Ureter (tissue), 1 donor: ENCODE measurements around the gene R3HDM4. TPM values are rescaled to one million over a fixed set of nuclear protein-coding genes. Genes with fewer than 3 reads are reported as not detected.
"Not testable (repeated sequence)": the region's sequence is repeated elsewhere in the genome, so short reads cannot be mapped to it uniquely, and the experiment has no call there.

Source experiments
- DNase-seq: peaks from one replicate; pipeline ENCODE4 v3.0.0-alpha.2; 2020; ENCODE audit warnings: low spot score
- total RNA-seq: library from RNA; stranded (reverse); gene quantifications from one replicate; pipeline ENCODE4 v1.2.4, GENCODE V29; 2023
- donor health status: DM: yes; HTN: yes; CAD: no.

The R3HDM4 gene
- total RNA-seq, 1 donor from 2014 or later = 69.5 TPM

DNA sequence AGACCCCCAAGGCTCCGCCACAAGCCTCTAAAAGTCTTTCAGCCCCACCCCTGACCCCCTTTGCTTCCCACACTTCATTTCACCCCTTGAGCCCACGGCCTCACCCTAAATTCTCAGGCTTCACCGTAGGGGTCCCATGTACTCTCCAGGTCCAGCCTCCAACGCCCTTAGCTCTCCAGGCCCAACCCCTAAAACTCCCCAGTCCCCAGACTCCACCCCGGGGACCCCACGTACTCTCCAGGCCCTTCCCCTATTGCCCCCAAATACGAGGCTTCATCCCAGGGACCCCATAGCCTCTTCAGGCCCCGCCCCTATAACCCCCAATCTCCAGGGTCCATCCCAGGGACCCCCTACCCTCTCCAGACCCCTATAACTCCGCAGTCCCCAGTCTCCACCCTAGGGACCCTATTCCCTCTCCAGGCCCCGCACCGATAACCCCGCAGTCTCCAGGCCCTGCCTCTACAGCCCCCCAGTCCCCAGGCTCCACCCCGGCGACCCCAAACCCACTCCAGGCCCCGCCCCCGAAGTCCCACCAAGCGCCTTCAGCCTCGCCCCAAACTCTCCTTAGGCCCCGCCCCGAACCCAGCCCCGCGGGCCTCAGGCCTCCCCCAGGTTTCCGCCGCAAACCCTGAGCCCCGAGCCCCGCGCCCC lies 20.7 kb downstream of the R3HDM4 start:
- DNase-seq = no peak

DNA sequence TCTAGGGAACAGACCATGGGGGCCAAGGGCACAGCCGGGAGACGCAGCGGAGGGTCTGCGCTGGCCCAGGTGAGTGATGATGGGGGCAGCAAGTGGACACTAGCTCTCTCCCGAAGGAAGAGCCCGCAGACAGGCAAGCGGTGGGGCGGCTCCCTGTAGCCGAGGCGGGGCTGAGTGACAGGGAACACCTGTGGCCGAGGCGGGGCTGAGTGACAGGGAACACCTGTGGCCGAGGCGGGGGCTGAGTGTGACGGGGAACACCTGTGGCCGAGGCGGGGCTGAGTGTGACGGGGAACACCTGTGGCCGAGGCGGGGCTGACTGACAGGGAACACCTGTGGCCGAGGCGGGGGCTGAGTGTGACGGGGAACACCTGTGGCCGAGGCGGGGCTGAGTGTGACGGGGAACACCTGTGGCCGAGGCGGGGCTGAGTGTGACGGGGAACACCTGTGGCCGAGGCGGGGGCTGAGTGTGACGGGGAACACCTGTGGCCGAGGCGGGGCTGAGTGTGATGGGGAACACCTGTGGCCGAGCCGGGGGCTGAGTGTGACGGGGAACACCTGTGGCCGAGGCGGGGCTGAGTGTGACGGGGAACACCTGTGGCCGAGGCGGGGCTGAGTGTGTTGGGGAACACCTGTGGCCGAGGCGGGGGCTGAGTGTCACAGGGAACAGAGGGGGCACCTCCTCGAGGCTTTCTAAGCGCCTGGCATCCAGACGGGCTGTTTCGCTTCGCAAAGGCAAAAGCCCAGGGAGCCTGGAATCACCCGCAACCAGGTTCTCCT lies 21.4 kb downstream of the R3HDM4 start:
- not testable (repeated sequence) for DNase-seq

DNA sequence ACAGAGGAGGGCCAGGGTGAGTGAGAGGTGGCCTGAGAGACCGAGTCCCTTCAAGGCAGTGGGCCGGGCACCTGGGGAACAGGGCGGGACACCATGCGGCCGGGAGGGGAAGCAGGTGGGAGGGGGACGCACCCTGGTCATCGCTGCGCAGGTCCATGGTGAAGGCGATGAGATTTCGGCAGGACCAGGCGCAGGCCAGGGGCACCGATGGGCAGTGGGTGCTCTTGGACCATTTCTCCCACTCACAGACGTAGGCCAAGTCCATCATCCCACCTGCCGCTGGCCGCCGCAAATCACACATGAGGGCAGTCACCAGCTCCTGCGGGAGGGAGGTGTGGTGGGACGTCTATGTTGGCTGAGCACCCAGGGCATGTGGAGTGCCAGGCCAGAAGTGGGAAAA lies 22.2 kb downstream of the R3HDM4 start:
- no peak for DNase-seq

DNA sequence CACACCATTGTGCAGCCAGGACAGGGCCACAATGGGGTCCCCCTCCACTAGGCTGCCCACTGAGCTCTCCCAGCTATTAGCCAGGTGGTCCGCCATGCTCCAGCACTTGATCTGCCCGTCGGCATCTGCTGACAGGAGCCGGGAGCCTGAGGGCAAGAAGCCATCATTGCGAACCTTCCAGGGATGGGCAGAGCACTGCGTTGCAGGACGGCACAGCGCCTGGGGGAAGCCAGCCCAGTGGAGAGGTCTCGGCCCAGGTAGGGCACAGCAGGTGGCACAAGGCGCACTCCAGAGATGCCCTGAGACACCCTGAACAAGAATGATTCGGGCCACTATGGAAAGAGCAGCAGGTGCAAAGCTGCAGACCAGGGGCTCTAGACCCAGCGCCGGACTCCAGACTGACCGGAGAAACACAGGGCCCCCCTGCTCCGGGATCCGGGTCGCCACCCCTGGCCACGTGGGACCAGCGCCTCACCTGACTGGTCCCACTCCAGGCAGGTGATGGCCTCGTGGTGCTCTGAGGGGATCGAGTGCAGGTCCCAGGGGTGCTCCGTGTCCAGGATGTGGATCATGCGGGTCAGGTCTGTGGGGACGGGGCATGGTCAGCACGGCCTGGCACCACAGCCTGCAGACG lies 23.2 kb downstream of the R3HDM4 start:
- no peak for DNase-seq

DNA sequence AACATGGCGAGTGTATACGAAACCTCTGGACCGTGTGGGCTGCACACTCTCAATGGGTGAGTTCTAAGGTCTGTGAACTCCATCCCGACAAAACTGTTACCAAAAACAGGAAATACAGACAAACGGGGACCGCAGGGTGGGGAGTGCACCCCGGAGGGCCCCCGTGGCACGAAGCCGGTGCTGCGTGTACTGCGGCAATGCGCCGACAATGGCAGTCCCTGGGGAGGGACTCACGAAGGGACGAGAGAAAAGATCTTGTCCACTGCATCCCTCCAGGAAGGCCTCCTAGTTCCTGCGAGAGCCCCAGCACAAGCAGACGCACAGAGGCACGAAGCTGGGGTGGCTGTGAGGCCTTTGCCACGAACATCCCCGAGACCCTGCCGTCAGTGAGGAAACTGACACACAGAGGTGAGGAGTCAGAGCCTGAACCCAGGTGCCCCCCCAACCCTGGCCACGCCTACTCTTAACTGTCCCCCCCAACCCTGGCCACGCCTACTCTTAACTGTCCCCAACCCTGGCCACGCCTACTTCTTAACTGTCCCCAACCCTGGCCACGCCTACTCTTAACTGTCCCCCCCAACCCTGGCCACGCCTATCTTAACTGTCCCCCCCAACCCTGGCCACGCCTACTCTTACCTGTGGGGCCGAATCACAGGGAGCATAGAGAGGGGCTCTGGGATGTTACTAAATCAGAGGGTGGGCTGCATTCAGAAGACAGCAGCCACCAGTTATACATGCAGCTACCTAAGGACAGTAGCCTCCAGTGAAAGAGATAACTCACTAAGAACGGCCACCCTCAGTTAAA lies 24.2 kb downstream of the R3HDM4 start:
- no peak for DNase-seq

DNA sequence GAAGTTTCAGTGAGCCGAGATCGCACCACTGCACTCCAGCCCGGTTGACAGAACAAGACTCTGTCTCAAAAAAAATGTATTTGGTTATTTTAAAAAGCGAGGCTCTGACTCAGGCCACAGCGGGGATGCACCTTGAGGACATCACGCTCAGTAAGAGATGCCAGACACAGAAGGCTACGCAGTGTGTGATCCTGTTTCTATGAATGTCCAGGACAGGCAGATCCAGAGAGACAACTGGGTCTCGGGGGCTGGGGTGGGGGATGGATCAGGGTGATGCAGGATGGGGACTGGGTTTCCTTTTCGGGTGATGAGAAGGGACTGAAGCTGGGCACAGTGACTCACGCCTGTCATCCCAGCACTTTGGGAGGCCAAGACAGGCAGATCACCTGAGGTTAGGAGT lies 25.4 kb downstream of the R3HDM4 start:
- DNase-seq = no peak

DNA sequence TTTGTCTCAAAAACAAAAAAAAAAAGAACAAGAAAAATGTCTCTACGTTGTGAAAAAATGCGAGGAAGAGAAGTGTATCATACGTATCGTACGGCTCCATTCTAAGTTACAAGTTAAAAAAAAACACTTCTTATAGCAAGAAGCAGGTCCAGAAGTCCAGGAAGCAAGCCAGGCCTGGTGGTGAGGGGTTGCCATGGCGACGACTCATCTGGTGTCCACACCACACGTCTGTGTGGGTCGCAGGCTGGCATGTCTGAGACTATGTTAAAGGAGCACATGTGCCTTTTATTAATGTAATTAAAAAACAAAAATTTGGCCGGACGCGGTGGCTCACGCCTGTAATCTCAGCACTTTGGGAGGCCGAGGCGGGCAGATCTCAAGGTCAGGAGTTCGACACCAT lies 25.9 kb downstream of the R3HDM4 start:
- no peak for DNase-seq

DNA sequence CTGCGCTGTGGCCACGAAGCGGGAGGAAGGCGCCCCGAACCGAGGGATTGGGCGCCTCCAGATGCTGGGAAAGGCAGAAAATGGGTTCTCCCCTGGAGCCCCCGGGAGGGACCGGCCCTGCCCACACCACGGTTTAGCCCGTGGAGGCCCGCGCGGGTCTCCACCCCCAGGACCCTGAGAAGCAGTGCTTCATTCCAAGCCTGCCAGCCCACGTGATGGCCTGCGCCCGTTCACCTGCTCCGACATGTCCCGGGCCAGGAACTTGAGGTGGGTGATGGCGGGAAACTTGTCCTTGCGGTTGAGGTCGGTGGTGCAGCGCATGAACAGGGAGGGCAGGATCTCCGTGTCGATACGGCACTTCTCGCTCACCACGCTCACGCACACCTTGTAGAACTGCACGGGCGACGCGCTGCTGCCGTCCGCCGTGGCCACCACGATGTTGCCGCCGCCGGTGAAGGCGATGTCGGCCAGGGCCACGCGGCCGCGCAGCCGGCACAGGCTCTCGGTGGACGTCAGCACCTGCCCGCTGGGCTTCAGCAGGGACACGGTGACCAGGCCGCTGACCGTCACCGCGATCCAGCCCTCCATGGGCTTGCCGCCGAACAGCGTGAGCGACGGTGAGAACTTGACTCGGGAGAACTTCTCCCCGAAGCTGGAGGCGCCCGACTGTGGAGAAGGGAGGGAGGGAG lies 27.3 kb downstream of the R3HDM4 start:
- no peak for DNase-seq

DNA sequence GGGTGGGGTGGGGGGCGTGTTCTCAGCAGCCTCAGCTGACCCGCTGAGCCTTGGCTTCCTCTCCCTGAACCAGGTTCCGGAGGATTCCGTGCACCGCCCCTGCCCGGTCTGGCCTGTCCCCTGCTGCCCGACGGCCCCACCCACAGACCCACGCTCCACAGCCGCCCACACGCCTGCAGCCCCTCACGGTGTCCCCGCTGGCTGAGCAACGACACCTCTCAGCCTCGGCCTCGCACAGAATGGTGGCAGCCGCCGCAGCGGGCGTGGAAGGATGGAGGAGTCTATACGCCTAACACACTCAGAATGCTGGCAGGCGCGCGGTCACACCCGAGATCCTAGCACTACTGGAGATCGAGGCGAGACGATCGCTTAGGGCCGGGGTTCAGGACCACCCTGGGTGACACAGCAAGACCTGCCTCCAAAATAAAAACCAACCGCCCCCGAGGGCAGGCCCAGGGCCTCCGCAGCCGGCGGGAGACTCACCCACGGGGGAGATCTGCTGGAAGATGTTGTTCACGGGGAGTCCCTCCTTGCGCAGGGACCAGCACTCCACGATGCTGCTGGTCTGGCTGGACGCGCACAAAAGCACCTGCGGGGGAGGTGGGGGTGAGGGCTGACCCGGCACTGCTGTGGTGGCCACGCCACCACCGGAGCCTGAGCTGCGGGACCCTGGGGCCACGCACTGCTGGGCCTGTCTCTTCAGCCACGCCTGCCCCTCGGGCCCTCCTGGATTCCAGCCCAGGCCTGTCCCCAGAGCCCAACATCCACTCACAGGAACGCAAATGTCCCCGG lies 28.4 kb downstream of the R3HDM4 start:
- no peak for DNase-seq

DNA sequence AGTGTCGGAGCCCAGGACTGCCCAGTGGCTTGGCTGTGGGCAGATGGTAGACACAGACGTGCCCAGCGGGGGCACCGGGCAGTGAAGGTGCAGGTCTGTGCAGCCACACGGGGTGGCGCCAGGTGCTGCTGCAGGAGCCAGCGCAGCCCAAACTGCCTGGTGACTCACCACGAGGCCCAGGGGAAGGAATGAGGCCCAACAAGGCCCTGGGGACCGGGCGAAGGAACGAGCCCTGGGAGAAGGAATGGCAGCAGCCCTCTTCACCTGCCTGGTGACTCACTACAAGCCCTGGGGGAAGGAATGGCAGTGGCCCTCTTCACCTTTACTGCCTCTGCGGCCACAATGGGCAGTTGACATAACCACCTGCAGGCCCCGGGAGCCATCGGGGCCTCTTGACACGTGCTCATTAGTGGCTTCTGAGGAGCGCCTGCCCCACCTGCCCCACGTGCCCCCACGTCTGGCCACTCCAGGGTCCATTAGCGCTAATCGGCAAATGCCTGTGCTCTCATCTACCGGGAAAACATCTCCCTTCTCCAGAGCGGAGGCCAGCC lies 29.3 kb downstream of the R3HDM4 start:
- DNase-seq = no peak

DNA sequence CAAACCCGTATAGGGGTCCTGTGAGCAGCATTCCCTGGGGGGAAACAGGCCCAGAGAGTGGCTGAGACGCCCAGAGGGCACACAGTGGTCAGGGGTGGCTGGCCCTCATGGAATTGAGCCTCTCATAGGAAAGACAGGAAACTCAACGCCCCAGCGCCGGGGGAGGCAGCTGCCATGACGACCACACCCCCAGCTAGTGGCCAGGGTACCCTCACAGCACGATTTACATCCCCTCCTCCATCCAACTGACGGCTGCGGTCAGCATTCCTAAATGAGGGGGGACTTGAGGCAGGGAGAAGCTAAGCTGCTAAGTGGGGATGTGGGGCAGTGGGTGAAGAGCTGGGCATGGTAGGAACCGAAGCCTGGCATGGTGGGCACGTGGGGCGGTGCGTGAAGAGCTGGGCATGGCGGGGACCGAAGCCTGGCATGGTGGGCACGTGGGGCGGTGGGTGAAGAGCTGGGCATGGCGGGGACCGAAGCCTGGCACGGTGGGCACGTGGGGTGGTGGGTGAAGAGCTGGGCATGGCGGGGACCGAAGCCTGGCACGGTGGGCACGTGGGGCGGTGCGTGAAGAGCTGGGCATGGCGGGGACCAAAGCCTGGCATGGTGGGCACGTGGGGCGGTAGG lies 30.0 kb downstream of the R3HDM4 start:
- no peak for DNase-seq

DNA sequence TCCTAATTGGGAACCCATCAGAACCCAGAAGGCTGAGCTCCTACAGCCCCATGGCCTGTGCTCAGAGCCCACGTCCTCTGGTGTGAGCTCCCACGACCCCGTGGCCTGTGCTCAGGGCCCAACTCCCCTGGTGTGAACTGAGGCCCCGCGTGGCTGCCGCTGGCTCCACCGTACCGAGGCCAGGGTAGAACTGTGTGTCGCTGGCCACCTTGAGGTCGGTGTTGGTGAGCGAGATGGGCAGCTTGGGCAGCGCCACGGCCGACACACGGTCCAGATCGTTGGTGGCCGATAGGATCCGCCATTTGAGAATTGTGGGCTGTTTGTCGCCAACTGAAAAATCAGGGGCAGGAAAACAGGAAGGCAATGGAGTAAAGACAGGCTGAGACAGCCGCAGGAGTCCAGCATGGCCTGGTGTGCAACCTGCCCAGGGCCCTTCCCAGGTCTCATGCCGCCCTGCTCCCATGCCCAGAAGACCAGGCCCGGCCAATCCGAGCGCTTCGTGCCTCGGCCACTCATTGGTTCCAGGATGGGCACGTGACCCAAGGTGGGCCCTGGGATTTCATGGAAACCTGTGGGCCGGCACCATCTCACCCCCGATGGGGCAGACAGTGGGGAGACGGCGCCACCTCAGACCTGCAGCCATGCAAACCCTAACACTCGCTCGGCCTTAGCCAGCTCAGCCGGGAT lies 31.5 kb downstream of the R3HDM4 start:
- DNase-seq = no peak

DNA sequence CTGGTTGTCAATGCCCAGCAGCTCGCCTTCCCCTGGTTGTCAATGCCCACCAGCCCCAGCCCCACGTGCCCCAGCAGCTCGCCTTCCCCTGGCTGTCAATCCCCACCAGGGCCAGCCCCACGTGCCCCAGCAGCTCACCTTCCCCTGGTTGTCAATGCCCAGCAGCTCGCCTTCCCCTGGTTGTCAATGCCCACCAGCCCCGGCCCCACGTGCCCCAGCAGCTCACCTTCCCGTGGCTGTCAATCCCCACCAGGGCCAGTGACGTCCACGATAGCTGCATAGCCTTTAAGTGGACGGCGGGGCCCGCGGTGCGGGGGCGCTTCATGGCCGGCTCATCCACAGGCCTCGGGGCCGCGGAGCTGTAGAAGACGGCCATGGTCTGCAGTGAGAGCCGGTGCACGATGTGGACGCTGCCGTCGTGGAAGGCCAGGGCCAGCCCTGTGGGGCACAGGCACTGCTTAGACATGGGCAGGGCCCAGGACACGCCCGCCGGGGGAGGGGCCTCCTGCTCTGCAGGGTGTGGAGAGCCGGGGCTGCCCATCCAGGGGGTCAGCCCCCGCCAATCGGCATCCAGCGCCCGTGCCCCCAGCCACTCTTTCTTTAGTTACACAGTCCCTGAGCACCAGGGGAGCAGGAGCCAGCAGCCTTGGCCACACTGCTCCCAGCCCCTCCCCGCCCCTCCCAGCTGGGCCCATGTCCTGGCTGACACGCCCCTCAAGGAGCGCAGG lies 33.1 kb downstream of the R3HDM4 start:
- DNase-seq = no peak

DNA sequence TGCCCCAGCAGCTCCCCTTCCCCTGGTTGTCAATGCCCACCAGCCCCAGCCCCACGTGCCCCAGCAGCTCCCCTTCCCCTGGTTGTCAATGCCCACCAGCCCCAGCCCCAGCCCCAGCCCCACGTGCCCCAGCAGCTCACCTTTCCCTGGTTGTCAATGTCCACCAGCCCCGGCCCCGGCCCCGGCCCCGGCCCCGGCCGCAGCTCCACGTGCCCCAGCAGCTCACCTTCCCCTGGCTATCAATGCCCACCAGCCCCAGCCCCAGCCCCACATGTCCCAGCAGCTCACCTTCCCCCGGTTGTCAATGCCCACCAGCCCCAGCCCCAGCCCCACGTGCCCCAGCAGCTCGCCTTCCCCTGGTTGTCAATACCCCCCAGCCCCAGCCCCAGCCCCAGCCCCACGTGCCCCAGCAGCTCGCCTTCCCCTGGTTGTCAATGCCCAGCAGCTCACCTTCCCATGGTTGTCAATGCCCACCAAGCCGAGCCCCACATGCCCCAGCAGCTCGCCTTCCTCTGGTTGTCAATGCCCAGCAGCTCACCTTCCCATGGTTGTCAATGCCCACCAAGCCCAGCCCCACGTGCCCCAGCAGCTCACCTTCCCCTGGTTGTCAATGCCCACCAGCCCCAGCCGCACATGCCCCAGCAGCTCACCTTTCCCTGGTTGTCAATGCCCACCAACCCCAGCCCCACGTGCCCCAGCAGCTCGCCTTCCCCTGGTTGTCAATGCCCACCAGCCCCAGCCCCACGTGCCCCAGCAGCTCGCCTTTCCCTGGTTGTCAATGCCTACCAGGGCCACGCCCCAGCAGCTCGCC lies 34.1 kb downstream of the R3HDM4 start:
- not testable (repeated sequence) for DNase-seq

DNA sequence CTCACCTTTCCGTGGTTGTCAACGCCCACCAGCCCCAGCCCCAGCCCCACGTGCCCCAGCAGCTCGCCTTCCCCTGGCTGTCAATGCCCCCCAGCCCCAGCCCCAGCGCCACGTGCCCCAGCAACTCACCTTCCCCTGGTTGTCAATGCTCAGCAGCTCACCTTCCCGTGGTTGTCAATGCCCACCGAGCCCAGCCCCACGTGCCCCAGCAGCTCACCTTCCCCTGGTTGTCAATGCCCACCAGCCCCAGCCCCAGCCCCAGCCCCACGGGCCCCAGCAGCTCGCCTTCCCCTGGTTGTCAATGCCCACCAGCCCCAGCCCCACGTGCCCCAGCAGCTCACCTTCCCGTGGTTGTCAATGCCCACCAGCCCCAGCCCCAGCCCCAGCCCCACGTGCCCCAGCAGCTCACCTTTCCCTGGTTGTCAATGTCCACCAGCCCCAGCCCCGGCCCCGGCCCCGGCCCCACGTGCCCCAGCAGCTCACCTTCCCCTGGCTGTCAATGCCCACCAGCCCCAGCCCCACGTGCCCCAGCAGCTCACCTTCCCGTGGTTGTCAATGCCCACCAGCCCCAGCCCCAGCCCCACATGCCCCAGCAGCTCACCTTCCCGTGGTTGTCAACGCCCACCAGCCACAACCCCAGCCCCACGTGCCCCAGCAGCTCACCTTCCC lies 34.9 kb downstream of the R3HDM4 start:
- not testable (repeated sequence) for DNase-seq

DNA sequence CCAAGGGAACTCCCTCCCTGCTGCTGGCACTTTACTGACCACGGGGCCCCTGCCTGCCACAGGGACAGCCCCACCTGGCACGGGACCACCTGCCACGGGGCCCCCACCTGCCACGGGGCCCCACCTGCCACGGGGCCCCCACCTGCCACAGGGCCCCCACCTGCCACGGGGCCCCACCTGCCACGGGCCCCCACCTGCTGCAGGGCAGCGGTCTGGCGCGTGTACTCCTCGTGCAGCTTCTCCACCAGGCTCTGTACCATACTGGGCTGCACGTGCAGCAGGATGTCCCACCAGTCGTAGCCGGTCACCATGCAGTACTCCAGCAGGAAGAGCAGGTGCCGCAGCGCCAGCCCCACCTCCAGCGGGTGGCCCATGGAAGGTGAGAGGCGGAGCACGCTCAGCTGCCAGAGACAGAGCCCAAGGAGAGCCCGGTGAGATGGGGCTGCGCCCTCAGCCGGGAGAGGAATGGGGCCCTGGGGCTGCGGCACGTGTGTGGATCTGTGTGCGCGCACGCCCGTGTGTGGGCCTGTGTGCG lies 36.2 kb downstream of the R3HDM4 start:
- DNase-seq = no peak

DNA sequence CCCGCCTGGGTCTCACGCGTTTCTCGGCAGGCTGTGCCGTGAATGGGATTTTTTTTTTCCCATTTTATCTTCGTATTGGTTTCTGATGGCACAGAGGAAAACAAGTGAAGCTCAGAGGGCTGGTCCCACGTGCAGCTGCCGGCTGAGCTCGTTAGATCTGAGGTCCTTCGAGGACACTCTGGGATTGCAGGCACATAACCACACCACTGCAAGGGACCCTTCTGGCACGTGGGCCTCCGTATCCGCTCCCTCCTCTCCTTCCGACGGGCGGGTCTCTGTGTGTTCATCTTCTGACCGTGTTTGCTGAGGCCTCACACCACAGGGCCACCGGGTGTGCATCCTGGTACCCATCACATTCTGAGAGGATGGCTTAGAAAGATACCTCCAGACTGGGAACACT lies 36.9 kb downstream of the R3HDM4 start:
- no peak for DNase-seq
